Stimulated activated CD4-positive, alpha-beta T cell treated with anti-CD3 and anti-CD28 coated beads, Interleukin-12 subunit alpha, Interleukin-12 subunit beta, amount 100 ng/mL, for 4 hours (primary cell): ENCODE data around the gene SPEN.

Experiments used
- DNase-seq: peaks from one replicate; pipeline ENCODE4 v3.0.0-alpha.2; 2020

SPEN gene

GRCh38 chr1:15950302-15950701, 102.8 kb downstream of the SPEN start:
- DNase-seq = peak; percentile 48

- peak; percentile 76 for DNase-seq
These were observed 103.3 kb downstream of the SPEN start for GRCh38 chr1:15950763-15951295.

- peak; percentile 43 for DNase-seq
These were observed 104.0 kb downstream of the SPEN start for GRCh38 chr1:15951341-15952153.

GRCh38 chr1:15952317-15953258, 105.1 kb downstream of the SPEN start:
- no peak for DNase-seq

GRCh38 chr1:15953294-15953771, 105.8 kb downstream of the SPEN start:
- DNase-seq = no peak

- no peak for DNase-seq
These were observed 106.3 kb downstream of the SPEN start for GRCh38 chr1:15953791-15954241.

- no peak for DNase-seq
These were observed 106.8 kb downstream of the SPEN start for GRCh38 chr1:15954316-15954715.

- no peak for DNase-seq
These were observed 108.0 kb downstream of the SPEN start for GRCh38 chr1:15955552-15955951.

- no peak for DNase-seq
These were observed 108.6 kb downstream of the SPEN start for GRCh38 chr1:15956150-15956549.

GRCh38 chr1:15957221-15958095, 110.0 kb downstream of the SPEN start:
- no peak for DNase-seq

- no peak for DNase-seq
These were observed 110.6 kb downstream of the SPEN start for GRCh38 chr1:15958111-15958510.

- no peak for DNase-seq
These were observed 111.3 kb downstream of the SPEN start for GRCh38 chr1:15958793-15959192.

GRCh38 chr1:15959424-15959823, 111.9 kb downstream of the SPEN start:
- DNase-seq = no peak

- DNase-seq = peak; percentile 41
These were observed 112.4 kb downstream of the SPEN start for GRCh38 chr1:15959827-15960446.

GRCh38 chr1:15960808-15961207, 113.3 kb downstream of the SPEN start:
- DNase-seq = no peak

- no peak for DNase-seq
These were observed 114.0 kb downstream of the SPEN start for GRCh38 chr1:15961492-15961891.

- DNase-seq = no peak
These were observed 114.7 kb downstream of the SPEN start for GRCh38 chr1:15962176-15962575.

- no peak for DNase-seq
These were observed 115.3 kb downstream of the SPEN start for GRCh38 chr1:15962671-15963362.

- no peak for DNase-seq
These were observed 116.0 kb downstream of the SPEN start for GRCh38 chr1:15963363-15963967.

- no peak for DNase-seq
These were observed 116.6 kb downstream of the SPEN start for GRCh38 chr1:15963968-15964648.
